HG02840 (cell line): Measurements from ENCODE around the gene RPS24.
"Not testable (repeated sequence)": the region's sequence is repeated elsewhere in the genome, so short reads cannot be mapped to it uniquely, and the experiment has no call there.

Experiments
- ATAC-seq: cut with Tn5 transposase; IDR thresholded peaks from one replicate; pipeline ENCODE4 v1.9.1; 2021; ENCODE audit warnings: mild to moderate bottlenecking, moderate library complexity, moderate number of reproducible peaks; ENCODE audit not compliant: unreplicated experiment, low FRiP score

RPS24 gene

GRCh38 chr10:78033637-78034470 is at the start of gene RPS24:
Gene RPS24, plus strand, starts transcription at chr10:78033863. Its CDS starts 39 bp downstream, at chr10:78033902.
- ATAC-seq = peak; percentile 86

GRCh38 chr10:77984986-77985385 is 48.7 kb upstream of the RPS24 start:
- ATAC-seq = no peak

GRCh38 chr10:77987671-77988255 is 45.9 kb upstream of the RPS24 start:
- no peak for ATAC-seq

GRCh38 chr10:77989081-77989724 is 44.5 kb upstream of the RPS24 start:
- ATAC-seq = no peak

- no peak for ATAC-seq
Measured at GRCh38 chr10:77993620-77994019, 40.0 kb upstream of the RPS24 start.

GRCh38 chr10:77998780-77999179 is 34.9 kb upstream of the RPS24 start:
- ATAC-seq = not testable (repeated sequence)

GRCh38 chr10:78000206-78000605 is 33.5 kb upstream of the RPS24 start:
- ATAC-seq = no peak

- ATAC-seq = no peak
Measured at GRCh38 chr10:78000956-78001472, 32.6 kb upstream of the RPS24 start.

GRCh38 chr10:78002541-78003288 is 30.9 kb upstream of the RPS24 start:
- no peak for ATAC-seq

GRCh38 chr10:78004215-78005026 is 29.2 kb upstream of the RPS24 start:
- no peak for ATAC-seq

GRCh38 chr10:78007172-78007571 is 26.5 kb upstream of the RPS24 start:
- ATAC-seq = no peak

GRCh38 chr10:78009662-78010061 is 24.0 kb upstream of the RPS24 start:
- no peak for ATAC-seq

GRCh38 chr10:78010278-78010677 is 23.4 kb upstream of the RPS24 start:
- no peak for ATAC-seq

GRCh38 chr10:78011065-78011464 is 22.6 kb upstream of the RPS24 start:
- ATAC-seq = no peak

GRCh38 chr10:78013564-78013963 is 20.1 kb upstream of the RPS24 start:
- no peak for ATAC-seq

- no peak for ATAC-seq
Measured at GRCh38 chr10:78015546-78015945, 18.1 kb upstream of the RPS24 start.

- ATAC-seq = no peak
Measured at GRCh38 chr10:78017856-78018255, 15.8 kb upstream of the RPS24 start.

- no peak for ATAC-seq
Measured at GRCh38 chr10:78019264-78019663, 14.4 kb upstream of the RPS24 start.

GRCh38 chr10:78021201-78021600 is 12.5 kb upstream of the RPS24 start:
- no peak for ATAC-seq

GRCh38 chr10:78023741-78024140 is 9.9 kb upstream of the RPS24 start:
- no peak for ATAC-seq
